GM12892 (cell line): ENCODE measurements around the gene ACOT7.

Experiments
- POLR2A ChIP-seq: IDR thresholded peaks from 2 replicates; pipeline ENCODE4 v1.6.1; 2011; ENCODE audit warnings: low read depth, low read length, control low read depth
- POLR2AphosphoS5 ChIP-seq: IDR thresholded peaks from 2 replicates; pipeline ENCODE4 v1.6.1; 2011; ENCODE audit warnings: low read depth, low read length, control low read depth
- TAF1 ChIP-seq: IDR thresholded peaks from 2 replicates; pipeline ENCODE4 v1.6.1; 2011; ENCODE audit warnings: low read depth, mild to moderate bottlenecking, control low read depth, low read length, borderline replicate concordance

DNA sequence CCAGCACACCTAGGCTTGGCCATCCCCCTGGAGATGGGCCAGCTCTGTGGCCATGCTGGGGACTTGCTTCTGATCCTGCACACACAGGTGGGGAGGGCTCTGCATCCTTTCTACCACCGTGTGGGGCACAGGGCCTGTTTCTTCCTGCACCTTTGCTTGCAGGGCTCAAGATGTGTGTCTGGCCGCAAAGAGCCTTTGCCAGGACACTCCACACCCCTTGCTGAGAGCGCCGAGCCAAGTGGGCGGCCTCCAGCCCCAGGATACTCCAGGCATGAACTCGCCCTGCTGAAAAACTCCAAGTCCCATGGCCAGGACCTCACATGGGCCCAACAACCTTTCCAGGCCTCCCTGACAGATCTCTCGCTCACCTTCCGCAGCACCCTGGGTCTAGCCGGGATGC lies 121.1 kb downstream of the ACOT7 start:
- TF ChIP-seq POLR2AphosphoS5 = no peak
- no peak for TF ChIP-seq POLR2A
- no peak for TF ChIP-seq TAF1
